Testis (tissue), 2 donors: ENCODE results near the gene MLH3.
"Not testable (repeated sequence)": the region's sequence is repeated elsewhere in the genome, so short reads cannot be mapped to it uniquely, and the experiment has no call there.

Experiments
- CTCF ChIP-seq, 3 experiments: fragments of 450-650 bp in 2 of 3; fragments of 200-600 bp in 1 of 3; sonication (generic) in 1 of 3; IDR thresholded peaks; one replicate each; pipeline ENCODE4 v1.5.1; 2016 to 2019; ENCODE audit warnings: antibody characterized with exemption in 3 of 3, mild to moderate bottlenecking in 2 of 3, moderate library complexity in 1 of 3
- POLR2A ChIP-seq: fragments of 450-650 bp; IDR thresholded peaks from one replicate; pipeline ENCODE4 v1.6.1; 2017; ENCODE audit warnings: antibody characterized with exemption, mild to moderate bottlenecking, moderate library complexity

- not testable (repeated sequence) for TF ChIP-seq CTCF (IDR thresholded peaks at IDR 0.05); POLR2A
Measured at GRCh38 chr14:74994182-74994581, 57.1 kb downstream of the MLH3 start.
